Measurements from ENCODE around the gene TNNI3. TPM values are rescaled to one million over a fixed set of nuclear protein-coding genes. Genes with fewer than 3 reads are reported as not detected.

The TNNI3 gene
- total and polyA plus RNA-seq, 4 donors = 1.2 to 4.8 (median 3.3) TPM

DNA sequence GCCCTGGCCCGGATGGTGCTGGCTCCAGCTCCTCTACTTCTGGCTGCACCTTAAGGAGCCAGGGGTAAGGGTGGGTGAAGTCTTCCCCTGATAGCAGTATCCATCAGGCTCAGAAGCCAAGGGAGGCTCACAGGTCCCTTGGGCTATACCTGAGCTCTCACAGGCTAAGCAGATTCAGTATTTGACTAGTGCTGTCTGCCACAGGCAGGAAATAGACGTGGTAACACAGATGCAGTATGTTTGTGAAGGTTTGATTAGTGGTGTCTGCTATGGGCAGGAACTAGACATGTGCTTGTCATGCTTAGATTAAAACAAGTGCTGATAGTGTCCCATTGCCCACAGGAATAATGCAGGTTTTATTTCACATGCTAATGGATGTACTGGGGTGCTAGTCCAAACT is 18.5 kb upstream of the TNNI3 start:
- Histone ChIP-seq H3K9me3 (ENCODE audit: control insufficient read depth in 4 of 4, insufficient read depth in 3 of 4, low read length in 3 of 4) (peaks cover 0 to 7% (median 0%) of the 10 kb centered on the region in 4 donors), H3K9ac (ENCODE audit: insufficient read depth in 1 of 2, low read length in 2 of 2) (no peak overlapping the region), H3K4me1 (ENCODE audit: control insufficient read depth in 5 of 5, insufficient read depth in 5 of 5, low read length in 5 of 5) (peaks cover 0 to 13% (median 5%) of the 10 kb centered on the region in 5 donors), H3K27me3 (ENCODE audit: control insufficient read depth in 3 of 3, insufficient read depth in 3 of 3, low read length in 2 of 3) (peaks cover 6 to 78% (median 54%) of the 10 kb centered on the region in 3 donors), H3K36me3 (ENCODE audit: control insufficient read depth in 4 of 4, insufficient read depth in 4 of 4, low read length in 4 of 4) (no peaks in the 10 kb centered on the region), H3K27ac (ENCODE audit: low read depth in 1 of 2, low read length in 1 of 2) (no peak overlapping the region), H3K4me3 (no peak overlapping the region)
- ATAC-seq (ENCODE audit: insufficient read depth, low FRiP score) (no peak), DNase-seq (no peak)
- WGBS, 2 donors = 35 to 36% methylated on average over 2 of the region's 2 CpGs
- no peak for TF ChIP-seq CTCF (IDR thresholded peaks at IDR 0.05; ENCODE audit: control extremely low read depth, extremely low read depth)

GRCh38 chr19:55175117-55175867 is 17.8 kb upstream of the TNNI3 start:
- H3K4me1 ChIP-seq (ENCODE audit: control insufficient read depth in 5 of 5, insufficient read depth in 5 of 5, low read length in 5 of 5) = peaks cover 0 to 13% (median 5%) of the 10 kb centered on the region in 5 donors
- H3K9me3 ChIP-seq (ENCODE audit: control insufficient read depth in 4 of 4, insufficient read depth in 3 of 4, low read length in 3 of 4) = peaks cover 0 to 7% (median 0%) of the 10 kb centered on the region in 4 donors
- H3K27me3 ChIP-seq (ENCODE audit: control insufficient read depth in 3 of 3, insufficient read depth in 3 of 3, low read length in 2 of 3) = peaks cover 6 to 80% (median 46%) of the 10 kb centered on the region in 3 donors
- no peak for TF ChIP-seq CTCF (IDR thresholded peaks at IDR 0.05; ENCODE audit: control extremely low read depth, extremely low read depth)
- H3K4me3 ChIP-seq = no peak overlapping the region
- H3K27ac ChIP-seq (ENCODE audit: low read depth in 1 of 2, low read length in 1 of 2) = no peak overlapping the region
- WGBS, 2 donors = 55 to 59% methylated on average over 43 of the region's 43 CpGs
- no peak for ATAC-seq (ENCODE audit: insufficient read depth, low FRiP score)
- no peak for DNase-seq
- H3K9ac ChIP-seq (ENCODE audit: insufficient read depth in 1 of 2, low read length in 2 of 2) = no peak overlapping the region
- no peaks in the 10 kb centered on the region for H3K36me3 ChIP-seq (ENCODE audit: control insufficient read depth in 4 of 4, insufficient read depth in 4 of 4, low read length in 4 of 4)

GRCh38 chr19:55174425-55175116 is 17.0 kb upstream of the TNNI3 start:
- WGBS, 2 donors = 54 to 58% methylated on average over 21 of the region's 21 CpGs
- H3K4me1 ChIP-seq (ENCODE audit: control insufficient read depth in 5 of 5, insufficient read depth in 5 of 5, low read length in 5 of 5) = peaks cover 0 to 11% (median 5%) of the 10 kb centered on the region in 5 donors
- ATAC-seq (ENCODE audit: insufficient read depth, low FRiP score) = no peak
- no peak for DNase-seq
- H3K27ac ChIP-seq (ENCODE audit: low read depth in 1 of 2, low read length in 1 of 2) = no peak overlapping the region
- no peaks in the 10 kb centered on the region for H3K36me3 ChIP-seq (ENCODE audit: control insufficient read depth in 4 of 4, insufficient read depth in 4 of 4, low read length in 4 of 4)
- TF ChIP-seq CTCF (IDR thresholded peaks at IDR 0.05; ENCODE audit: control extremely low read depth, extremely low read depth) = no peak
- peaks cover 0 to 7% (median under 1%) of the 10 kb centered on the region in 4 donors for H3K9me3 ChIP-seq (ENCODE audit: control insufficient read depth in 4 of 4, insufficient read depth in 3 of 4, low read length in 3 of 4)
- peaks cover 6 to 81% (median 46%) of the 10 kb centered on the region in 3 donors for H3K27me3 ChIP-seq (ENCODE audit: control insufficient read depth in 3 of 3, insufficient read depth in 3 of 3, low read length in 2 of 3)
- no peak overlapping the region for H3K9ac ChIP-seq (ENCODE audit: insufficient read depth in 1 of 2, low read length in 2 of 2)
- no peak overlapping the region for H3K4me3 ChIP-seq

Data from lung (tissue), 12 donors.